LNCaP clone FGC (cell line): ENCODE results near the gene TSPOAP1.

Source experiments
- DNase-seq: peaks from one replicate; pipeline ENCODE4 v3.0.0-alpha.2; 2011; ENCODE audit warnings: low read depth
- H3K4me3 ChIP-seq: 2 replicates; pipeline ENCODE4 v1.5.1; 2011; ENCODE audit warnings: mild to moderate bottlenecking, low read depth, low read length, control low read depth
- TF ChIP-seq, protein P1 (sequence below): IDR thresholded peaks from 2 replicates; pipeline ENCODE4 v1.5.1; 2012; ENCODE audit warnings: mild to moderate bottlenecking; ENCODE audit not compliant: control insufficient read depth, insufficient read depth; ENCODE audit errors: extremely low read depth

TSPOAP1 gene

GRCh38 chr17:58267347-58268324 lies 61.0 kb downstream of the TSPOAP1 start:
- TF ChIP-seq, protein P1, sequence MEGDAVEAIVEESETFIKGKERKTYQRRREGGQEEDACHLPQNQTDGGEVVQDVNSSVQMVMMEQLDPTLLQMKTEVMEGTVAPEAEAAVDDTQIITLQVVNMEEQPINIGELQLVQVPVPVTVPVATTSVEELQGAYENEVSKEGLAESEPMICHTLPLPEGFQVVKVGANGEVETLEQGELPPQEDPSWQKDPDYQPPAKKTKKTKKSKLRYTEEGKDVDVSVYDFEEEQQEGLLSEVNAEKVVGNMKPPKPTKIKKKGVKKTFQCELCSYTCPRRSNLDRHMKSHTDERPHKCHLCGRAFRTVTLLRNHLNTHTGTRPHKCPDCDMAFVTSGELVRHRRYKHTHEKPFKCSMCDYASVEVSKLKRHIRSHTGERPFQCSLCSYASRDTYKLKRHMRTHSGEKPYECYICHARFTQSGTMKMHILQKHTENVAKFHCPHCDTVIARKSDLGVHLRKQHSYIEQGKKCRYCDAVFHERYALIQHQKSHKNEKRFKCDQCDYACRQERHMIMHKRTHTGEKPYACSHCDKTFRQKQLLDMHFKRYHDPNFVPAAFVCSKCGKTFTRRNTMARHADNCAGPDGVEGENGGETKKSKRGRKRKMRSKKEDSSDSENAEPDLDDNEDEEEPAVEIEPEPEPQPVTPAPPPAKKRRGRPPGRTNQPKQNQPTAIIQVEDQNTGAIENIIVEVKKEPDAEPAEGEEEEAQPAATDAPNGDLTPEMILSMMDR = no peak
- H3K4me3 ChIP-seq = no peak overlapping the region
- DNase-seq = no peak

- no peak for DNase-seq
- TF ChIP-seq, protein P1 = no peak
- H3K4me3 ChIP-seq = no peak overlapping the region
Observed at GRCh38 chr17:58265902-58266875, 62.4 kb downstream of the TSPOAP1 start.

- no peak for DNase-seq
- TF ChIP-seq, protein P1 = no peak
- no peak overlapping the region for H3K4me3 ChIP-seq
Observed at GRCh38 chr17:58265271-58265670, 63.3 kb downstream of the TSPOAP1 start.

GRCh38 chr17:58264407-58265103 lies 64.0 kb downstream of the TSPOAP1 start:
- DNase-seq = no peak
- TF ChIP-seq, protein P1 = no peak
- no peak overlapping the region for H3K4me3 ChIP-seq

DNA sequence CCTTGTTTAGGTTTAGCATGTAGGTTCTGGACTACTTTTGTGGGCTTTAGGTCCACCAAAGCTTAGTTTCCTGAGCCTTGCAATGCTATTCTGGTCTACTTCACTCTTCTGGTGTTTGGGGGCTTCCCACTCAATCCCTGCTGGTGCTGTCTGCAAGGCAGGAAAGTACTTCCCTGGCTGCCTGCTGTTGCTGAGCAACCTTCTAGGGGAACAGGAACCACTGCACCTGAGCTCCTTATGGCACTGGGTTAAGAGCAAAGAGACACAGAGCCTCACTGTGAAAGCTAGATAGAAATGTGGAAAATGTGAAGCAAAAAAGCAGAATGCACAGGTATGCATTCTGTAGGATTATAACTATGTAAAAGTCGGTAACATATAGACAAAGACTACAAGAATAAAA lies 64.8 kb downstream of the TSPOAP1 start:
- no peak for DNase-seq
- TF ChIP-seq, protein P1 = no peak
- H3K4me3 ChIP-seq = no peak overlapping the region

- H3K4me3 ChIP-seq = no peak overlapping the region
- TF ChIP-seq, protein P1 = no peak
- no peak for DNase-seq
Observed at GRCh38 chr17:58262149-58262548, 66.4 kb downstream of the TSPOAP1 start.
